B cell (primary cell): ENCODE measurements around the gene SP100. TPM values are rescaled to one million over a fixed set of nuclear protein-coding genes. Genes with fewer than 3 reads are reported as not detected.

Source experiments
- ATAC-seq: fragments of 200-7000 bp; cut with Tn5 transposase; one replicate; pipeline ENCODE4 v1.10.0; 2021; ENCODE audit warnings: low read depth, mild to moderate bottlenecking, moderate number of reproducible peaks, moderate library complexity
- CTCF ChIA-PET: fragments of 350-600 bp; sonication (Branson Sonifier 250); formaldehyde crosslinking; loops from one replicate; lab custom pipeline; 2021; ENCODE audit warnings: antibody characterized with exemption, inconsistent platforms; lab: Charles Lee
- POLR2A ChIA-PET: fragments of 350-600 bp; sonication (Branson Sonifier 250); formaldehyde crosslinking; loops from one replicate; lab custom pipeline; 2021; ENCODE audit warnings: antibody characterized with exemption; lab: Charles Lee
- DNase-seq: peaks from one replicate; pipeline ENCODE4 v3.0.0; 2013
- H2AFZ ChIP-seq: 2 replicates; pipeline ENCODE4 v1.6.1; 2012; ENCODE audit warnings: mild to moderate bottlenecking, low read depth, low read length; ENCODE audit not compliant: insufficient read depth, poor library complexity, severe bottlenecking
- H3K27ac ChIP-seq, 2 donors: 1 replicate in 1 of 2; 2 replicates in 1 of 2; pipeline ENCODE4 v1.5.1; 2012 to 2013; ENCODE audit warnings: low read length in 2 of 2, mild to moderate bottlenecking in 2 of 2, moderate library complexity in 1 of 2
- H3K27me3 ChIP-seq, 4 experiments: fragments of 200-600 bp in 1 of 4; sonication (generic) in 1 of 4; replicated peaks in 1 of 4; 1 replicate in 2 of 4; 2 replicates in 2 of 4; pipeline versions ENCODE4 v1.6.1 to v1.7.0; 2013 to 2016; ENCODE audit warnings: low read length in 3 of 4, mild to moderate bottlenecking in 2 of 4, mixed read lengths in 1 of 4, moderate library complexity in 1 of 4; ENCODE audit not compliant: insufficient read depth in 4 of 4, control insufficient read depth in 3 of 4; ENCODE audit errors: control extremely low read depth in 1 of 4
- H3K36me3 ChIP-seq, 2 experiments: replicated peaks in 1 of 2; 1 replicate in 1 of 2; 2 replicates in 1 of 2; pipeline versions ENCODE4 v1.6.1 to v1.7.1; 2013; ENCODE audit warnings: low read length in 1 of 2; ENCODE audit not compliant: insufficient read depth in 2 of 2, control insufficient read depth in 1 of 2; ENCODE audit errors: control extremely low read depth in 1 of 2, extremely low read depth in 1 of 2
- H3K4me1 ChIP-seq, 2 donors: fragments of 200-600 bp in 1 of 2; sonication (generic) in 1 of 2; 1 replicate in 1 of 2; 2 replicates in 1 of 2; pipeline versions ENCODE4 v1.5.1 to v1.6.1; 2013 to 2017; ENCODE audit warnings: low read length in 2 of 2; ENCODE audit not compliant: control insufficient read depth in 2 of 2, insufficient read depth in 2 of 2
- H3K4me2 ChIP-seq: replicated peaks from 2 replicates; pipeline ENCODE3; 2012; ENCODE audit warnings: mild to moderate bottlenecking, low read depth, low read length; ENCODE audit not compliant: poor library complexity, severe bottlenecking
- H3K4me3 ChIP-seq, 5 experiments: fragments of 200-600 bp in 1 of 5; sonication (generic) in 1 of 5; 1 replicate in 3 of 5; 2 replicates in 2 of 5; pipeline versions ENCODE4 v1.5.1 to v1.7.0; 2011 to 2016; ENCODE audit warnings: low read length in 4 of 5, mild to moderate bottlenecking in 4 of 5, low read depth in 2 of 5, control low read depth in 1 of 5, moderate library complexity in 1 of 5; ENCODE audit not compliant: insufficient read depth in 1 of 5; ENCODE audit errors: control extremely low read depth in 1 of 5, extremely low read depth in 1 of 5
- H3K79me2 ChIP-seq: fragments of 200-600 bp; sonication (generic); one replicate; pipeline ENCODE4 v1.6.0; 2016; ENCODE audit warnings: low read length; ENCODE audit not compliant: control insufficient read depth, insufficient read depth
- H3K9ac ChIP-seq: fragments of 200-600 bp; sonication (generic); 2 replicates; pipeline ENCODE4 v1.6.1; 2017; ENCODE audit warnings: mild to moderate bottlenecking, low read length, moderate library complexity
- H3K9me3 ChIP-seq, 3 donors: one replicate each; pipeline versions ENCODE4 v1.6.1 to v1.7.1; 2013; ENCODE audit warnings: low read length in 2 of 3; ENCODE audit not compliant: control insufficient read depth in 2 of 3, insufficient read depth in 1 of 3; ENCODE audit errors: control extremely low read depth in 1 of 3
- H4K20me1 ChIP-seq: 2 replicates; pipeline ENCODE4 v1.6.0; 2012; ENCODE audit warnings: mild to moderate bottlenecking, low read length; ENCODE audit not compliant: insufficient read depth, control insufficient read depth, poor library complexity, severe bottlenecking
- H3K27ac Mint-ChIP-seq: one replicate; pipeline ENCODE4 v1.8.0; 2021; ENCODE audit warnings: mixed read lengths
- H3K27me3 Mint-ChIP-seq: one replicate; pipeline ENCODE4 v1.8.0; 2021; ENCODE audit warnings: mixed read lengths
- H3K4me1 Mint-ChIP-seq: one replicate; pipeline ENCODE4 v1.8.0; 2021; ENCODE audit warnings: mixed read lengths
- H3K4me3 Mint-ChIP-seq: one replicate; pipeline ENCODE4 v1.8.0; 2021; ENCODE audit warnings: mixed read lengths
- H3K9me3 Mint-ChIP-seq: one replicate; pipeline ENCODE4 v1.8.0; 2022; ENCODE audit warnings: mixed read lengths; ENCODE audit not compliant: insufficient read depth
- CTCF ChIP-seq: fragments of 200-600 bp; IDR thresholded peaks from one replicate; pipeline ENCODE4 v1.8.0; 2022; ENCODE audit warnings: antibody characterized with exemption, mild to moderate bottlenecking
- EZH2 ChIP-seq: IDR thresholded peaks from 2 replicates; pipeline ENCODE4 v1.6.1; 2012; ENCODE audit warnings: borderline replicate concordance, low read depth, mild to moderate bottlenecking, moderate library complexity, low read length; ENCODE audit not compliant: insufficient read depth, poor library complexity, severe bottlenecking
- WGBS: methylation state at CpG from one replicate; pipeline ENCODE4 v1.1.5; 2013; ENCODE audit warnings: missing lambda C conversion rate; ENCODE audit not compliant: insufficient coverage; 5-methylcytosine and 5-hydroxymethylcytosine counted together
- intact Hi-C: fragments of 100-400 bp; cut with micrococcal nuclease; formaldehyde crosslinking; loops from one replicate; pipeline ENCODE4 v1.10.0; 2022
- polyA plus RNA-seq: library from polyadenylated mRNA; depleted of rRNA; stranded (reverse); fragments of >200 nt; gene quantifications from 2 replicates; pipeline ENCODE4 v1.2.3, GENCODE V29; 2012
- total RNA-seq, 2 donors: library from RNA; stranded (reverse); fragments of 120-200 nt in 1 of 2; gene quantifications; 1 replicate in 1 of 2; 2 replicates in 1 of 2; pipeline versions ENCODE4 v1.2.3 to v1.2.4, GENCODE V29; 2013 to 2022

SP100 gene
- total and polyA plus RNA-seq, 2 donors (not counting 1 experiment from before 2014, with no cell fraction given), result 209 to 554 TPM

- ATAC-seq (no peak), DNase-seq (no peak)
- H3K4me1 ChIP-seq, result peaks cover under 1 to 6% of the 10 kb centered on the region in 2 donors
- Mint-ChIP-seq H3K27me3 (no peaks in the 10 kb centered on the region), H3K4me1 (peaks cover 13% of the 10 kb centered on the region), H3K27ac (no peak overlapping the region), H3K4me3 (no peak overlapping the region), H3K9me3 (no peaks in the 10 kb centered on the region)
- no peaks in the 10 kb centered on the region for H4K20me1 ChIP-seq
- H3K79me2 ChIP-seq, result no peaks in the 10 kb centered on the region
- H3K9me3 ChIP-seq, result peaks cover 12 to 21% (median 15%) of the 10 kb centered on the region in 3 donors
- no peak overlapping the region for H3K27ac ChIP-seq
- WGBS, result 100% methylated on average over 2 of the region's 9 CpGs
- no peaks in the 10 kb centered on the region for H3K27me3 ChIP-seq
- POLR2A ChIA-PET, result no interaction called here
- H3K36me3 ChIP-seq, result peaks cover 17 to 29% of the 10 kb centered on the region in 2 experiments
- CTCF ChIA-PET, result interaction anchor here (1.8 kb wide), 1 partner anchor 10 kb away, joined by 4 read pairs; no protein-coding TSS in a partner anchor
- H2AFZ ChIP-seq, result no peak overlapping the region
- no peak overlapping the region for H3K4me2 ChIP-seq
- H3K9ac ChIP-seq, result no peak overlapping the region
- no peak overlapping the region for H3K4me3 ChIP-seq
- TF ChIP-seq EZH2 (no peak), CTCF (no peak)
- intact Hi-C loops, result no loop called here
Measured at GRCh38 chr2:230520061-230520874, 104.3 kb downstream of the SP100 start.

GRCh38 chr2:230520875-230521155, 104.8 kb downstream of the SP100 start:
- H3K9me3 Mint-ChIP-seq, result no peaks in the 10 kb centered on the region
- no peak overlapping the region for H3K27ac ChIP-seq
- no peak overlapping the region for H3K4me3 Mint-ChIP-seq
- TF ChIP-seq EZH2, result no peak
- no peak overlapping the region for H2AFZ ChIP-seq
- H3K4me1 ChIP-seq, result peaks cover 6 to 11% of the 10 kb centered on the region in 2 donors
- H3K4me3 ChIP-seq, result no peak overlapping the region
- CTCF ChIA-PET, result no interaction called here
- POLR2A ChIA-PET, result no interaction called here
- DNase-seq (no peak), ATAC-seq (no peak)
- no peak overlapping the region for H3K4me2 ChIP-seq
- peaks cover 17% of the 10 kb centered on the region for H3K4me1 Mint-ChIP-seq
- H3K36me3 ChIP-seq, result peaks cover 17 to 35% of the 10 kb centered on the region in 2 experiments
- H3K9ac ChIP-seq, result no peak overlapping the region
- no peak overlapping the region for H3K27ac Mint-ChIP-seq
- H3K27me3 Mint-ChIP-seq, result no peaks in the 10 kb centered on the region
- peaks cover 12 to 25% (median 21%) of the 10 kb centered on the region in 3 donors for H3K9me3 ChIP-seq
- no peaks in the 10 kb centered on the region for H4K20me1 ChIP-seq
- no peaks in the 10 kb centered on the region for H3K27me3 ChIP-seq
- intact Hi-C loops, result no loop called here
- no peaks in the 10 kb centered on the region for H3K79me2 ChIP-seq
